Measurements from ENCODE around the gene CCDC186. TPM values are rescaled to one million over a fixed set of nuclear protein-coding genes. Genes with fewer than 3 reads are reported as not detected.

Gene CCDC186
- total RNA-seq, 2 donors from 2014 or later = 22.6 to 40.4 TPM

DNA sequence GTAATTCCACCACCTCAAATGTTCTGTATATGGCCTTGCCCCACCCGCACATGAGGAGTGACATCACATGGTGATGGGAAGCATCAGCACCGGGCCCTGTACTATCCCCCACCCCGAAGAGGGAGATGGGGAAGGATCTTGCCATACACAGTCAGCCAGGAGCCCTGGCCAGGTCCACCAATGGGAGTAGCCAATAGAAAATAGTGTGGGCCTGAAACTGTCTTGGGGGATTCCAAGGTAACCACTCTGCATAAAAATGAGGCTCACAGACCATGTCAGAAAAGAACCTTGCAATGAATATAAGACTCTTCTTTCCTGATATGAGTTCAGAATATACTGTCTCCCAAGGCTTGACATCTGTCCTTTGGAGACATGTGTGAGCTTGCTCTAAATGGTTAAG lies 79.2 kb downstream of the CCDC186 start:
- intact Hi-C loops (cut with DNase I) = no loop called here
- TF ChIP-seq, protein P1, sequence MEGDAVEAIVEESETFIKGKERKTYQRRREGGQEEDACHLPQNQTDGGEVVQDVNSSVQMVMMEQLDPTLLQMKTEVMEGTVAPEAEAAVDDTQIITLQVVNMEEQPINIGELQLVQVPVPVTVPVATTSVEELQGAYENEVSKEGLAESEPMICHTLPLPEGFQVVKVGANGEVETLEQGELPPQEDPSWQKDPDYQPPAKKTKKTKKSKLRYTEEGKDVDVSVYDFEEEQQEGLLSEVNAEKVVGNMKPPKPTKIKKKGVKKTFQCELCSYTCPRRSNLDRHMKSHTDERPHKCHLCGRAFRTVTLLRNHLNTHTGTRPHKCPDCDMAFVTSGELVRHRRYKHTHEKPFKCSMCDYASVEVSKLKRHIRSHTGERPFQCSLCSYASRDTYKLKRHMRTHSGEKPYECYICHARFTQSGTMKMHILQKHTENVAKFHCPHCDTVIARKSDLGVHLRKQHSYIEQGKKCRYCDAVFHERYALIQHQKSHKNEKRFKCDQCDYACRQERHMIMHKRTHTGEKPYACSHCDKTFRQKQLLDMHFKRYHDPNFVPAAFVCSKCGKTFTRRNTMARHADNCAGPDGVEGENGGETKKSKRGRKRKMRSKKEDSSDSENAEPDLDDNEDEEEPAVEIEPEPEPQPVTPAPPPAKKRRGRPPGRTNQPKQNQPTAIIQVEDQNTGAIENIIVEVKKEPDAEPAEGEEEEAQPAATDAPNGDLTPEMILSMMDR (IDR thresholded peaks at IDR 0.05) = no peak
- no peak for TF ChIP-seq POLR2A (IDR thresholded peaks at IDR 0.05)
- TF ChIP-seq POLR2AphosphoS5 (IDR thresholded peaks at IDR 0.05) = no peak
- WGBS = 100% methylated on average over 3 of the region's 3 CpGs

DNA sequence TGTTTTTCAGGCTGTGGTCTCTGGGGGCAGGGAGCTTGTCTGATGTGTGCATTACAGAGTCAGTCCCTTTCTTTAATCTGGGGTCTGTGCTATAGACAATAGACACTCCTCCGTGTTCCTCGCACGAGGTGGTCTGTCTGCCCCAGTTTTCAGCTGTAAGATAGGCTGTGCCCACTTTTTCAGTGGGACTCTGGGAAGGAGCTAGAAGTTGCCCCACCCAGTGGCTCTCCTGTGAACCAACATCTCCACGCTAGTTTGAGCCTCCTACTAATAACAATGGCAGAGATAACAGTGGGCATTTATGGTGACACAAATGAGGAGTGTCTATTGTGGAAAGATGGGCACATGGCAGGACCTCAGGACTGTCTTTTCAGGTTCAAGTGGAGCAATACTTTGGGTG lies 86.3 kb downstream of the CCDC186 start:
- intact Hi-C loops (cut with DNase I) = no loop called here
- Histone ChIP-seq H3K4me1 (replicated peaks) (no peaks in the 10 kb centered on the region), H3K4me3 (no peak overlapping the region), H3K9me3 (no peaks in the 10 kb centered on the region), H3K27ac (no peak overlapping the region), H3K36me3 (no peaks in the 10 kb centered on the region), H3K27me3 (replicated peaks; ENCODE audit: insufficient read depth) (no peaks in the 10 kb centered on the region)
- TF ChIP-seq, protein P1 (IDR thresholded peaks at IDR 0.05) = no peak
- TF ChIP-seq POLR2A (IDR thresholded peaks at IDR 0.05) (no peak), POLR2AphosphoS5 (IDR thresholded peaks at IDR 0.05) (no peak)
- WGBS = 76% methylated on average over 4 of the region's 4 CpGs
- DNase-seq (ENCODE audit: low spot score) = no peak

More for the DNA sequence above, 79.2 kb downstream of the CCDC186 start:
- H3K9me3 ChIP-seq = no peaks in the 10 kb centered on the region
- no peaks in the 10 kb centered on the region for H3K27me3 ChIP-seq (replicated peaks; ENCODE audit: insufficient read depth)
- H3K36me3 ChIP-seq = no peaks in the 10 kb centered on the region
- no peak overlapping the region for H3K27ac ChIP-seq
- no peaks in the 10 kb centered on the region for H3K4me1 ChIP-seq (replicated peaks)
- DNase-seq (ENCODE audit: low spot score) = no peak
- H3K4me3 ChIP-seq = no peak overlapping the region

DNA sequence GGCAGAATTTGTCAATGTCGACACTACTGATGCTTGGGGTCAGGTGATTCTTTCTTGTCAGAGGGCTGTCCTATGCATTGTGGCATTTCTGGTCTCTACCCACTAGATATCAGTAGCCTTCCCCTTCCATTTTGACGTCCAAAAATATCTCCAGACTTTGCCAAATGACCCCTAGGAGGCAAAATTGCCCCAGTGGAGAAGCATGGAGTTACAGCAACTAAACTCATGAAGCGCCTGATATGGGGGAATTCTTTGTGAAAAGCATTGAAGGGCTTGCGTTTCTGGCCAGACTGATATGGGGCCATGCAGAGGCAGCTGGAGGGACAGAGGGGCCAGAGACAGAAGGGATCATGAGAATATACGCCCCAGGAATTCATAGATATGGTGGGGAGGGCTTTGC lies 86.7 kb downstream of the CCDC186 start:
- TF ChIP-seq POLR2AphosphoS5 (IDR thresholded peaks at IDR 0.05) = no peak
- H3K9me3 ChIP-seq = no peaks in the 10 kb centered on the region
- no peaks in the 10 kb centered on the region for H3K27me3 ChIP-seq (replicated peaks; ENCODE audit: insufficient read depth)
- intact Hi-C loops (cut with DNase I) = no loop called here
- DNase-seq (ENCODE audit: low spot score) = no peak
- H3K4me3 ChIP-seq = no peak overlapping the region
- no peaks in the 10 kb centered on the region for H3K4me1 ChIP-seq (replicated peaks)
- 90% methylated on average over 5 of the region's 5 CpGs for WGBS
- H3K36me3 ChIP-seq = no peaks in the 10 kb centered on the region
- no peak overlapping the region for H3K27ac ChIP-seq

DNA sequence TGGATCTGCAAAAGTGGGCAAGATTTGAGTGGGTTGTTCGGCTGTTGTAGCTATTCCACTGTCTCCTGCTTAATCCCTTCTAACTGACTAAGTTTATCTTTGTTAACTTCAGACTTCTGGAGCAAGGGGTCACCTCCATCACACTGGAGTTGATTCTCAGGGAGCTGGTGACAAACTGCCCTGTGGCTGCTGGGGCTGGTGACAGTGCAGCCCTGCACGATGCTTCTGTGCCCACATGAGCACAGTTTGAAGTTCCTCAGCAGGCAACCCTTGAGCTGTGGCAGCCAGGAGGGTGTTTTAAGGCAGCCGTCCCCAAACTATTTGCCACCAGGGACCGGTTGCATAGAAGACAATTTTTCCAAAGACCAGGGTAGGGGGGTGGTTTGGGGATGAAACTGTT lies 89.8 kb downstream of the CCDC186 start:
- Histone ChIP-seq H3K9me3 (no peaks in the 10 kb centered on the region), H3K36me3 (no peaks in the 10 kb centered on the region), H3K27me3 (replicated peaks; ENCODE audit: insufficient read depth) (no peaks in the 10 kb centered on the region), H3K4me1 (replicated peaks) (no peaks in the 10 kb centered on the region), H3K4me3 (no peak overlapping the region), H3K27ac (no peak overlapping the region)
- no peak for TF ChIP-seq POLR2A (IDR thresholded peaks at IDR 0.05)
- TF ChIP-seq POLR2AphosphoS5 (IDR thresholded peaks at IDR 0.05) = no peak
- TF ChIP-seq, protein P1 (IDR thresholded peaks at IDR 0.05) = no peak
- 98% methylated on average over 4 of the region's 4 CpGs for WGBS
- intact Hi-C loops (cut with DNase I) = no loop called here
- no peak for DNase-seq (ENCODE audit: low spot score)

DNA sequence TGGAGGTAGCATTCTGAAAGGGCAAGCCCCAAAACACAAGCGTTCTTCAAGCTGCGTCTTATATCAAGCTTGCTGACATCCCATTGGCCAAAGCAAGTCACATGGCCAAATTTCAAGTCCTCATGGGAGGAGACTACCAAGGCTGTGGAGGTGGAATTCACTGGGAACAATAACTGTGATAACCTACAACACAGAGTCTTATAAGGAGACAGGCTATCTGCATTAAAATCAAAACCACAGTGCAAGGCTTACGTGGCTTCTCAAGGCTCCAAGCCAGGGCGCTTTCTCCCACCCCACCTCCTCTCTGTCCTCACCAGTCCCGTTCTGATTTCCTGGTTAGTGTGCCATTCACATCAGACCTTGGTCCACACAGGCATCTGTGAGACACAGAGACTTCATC lies 91.0 kb downstream of the CCDC186 start:
- 69% methylated on average over 5 of the region's 5 CpGs for WGBS
- no peak overlapping the region for H3K4me3 ChIP-seq

More for the DNA sequence above, 91.0 kb downstream of the CCDC186 start:
- H3K27ac ChIP-seq = peak overlapping the region in 1 of 2 donors; percentile 32
- intact Hi-C loops (cut with DNase I) = no loop called here
- no peak for DNase-seq (ENCODE audit: low spot score)
- H3K4me1 ChIP-seq (replicated peaks) = no peaks in the 10 kb centered on the region
- H3K9me3 ChIP-seq = no peaks in the 10 kb centered on the region
- no peaks in the 10 kb centered on the region for H3K36me3 ChIP-seq
- no peak for TF ChIP-seq POLR2AphosphoS5 (IDR thresholded peaks at IDR 0.05)
- TF ChIP-seq, protein P1 (IDR thresholded peaks at IDR 0.05) = no peak
- TF ChIP-seq POLR2A (IDR thresholded peaks at IDR 0.05) = no peak
- no peaks in the 10 kb centered on the region for H3K27me3 ChIP-seq (replicated peaks; ENCODE audit: insufficient read depth)
